SU-DHL-6 (cell line): ENCODE results near the gene CABP4.

Experiments
- H2AFZ ChIP-seq: fragments of 200-600 bp; sonication (generic); 2 replicates; pipeline ENCODE4 v1.6.1; 2014; ENCODE audit warnings: low read depth, mild to moderate bottlenecking, moderate library complexity, mixed read lengths, antibody characterized with exemption, low read length; ENCODE audit not compliant: severe bottlenecking
- H3F3A ChIP-seq: fragments of 200-600 bp; shearing (Covaris generic); 2 replicates; pipeline ENCODE4 v1.6.0; 2016; ENCODE audit warnings: antibody characterized with exemption, mild to moderate bottlenecking; ENCODE audit not compliant: insufficient read depth
- H3K27ac ChIP-seq: fragments of 200-600 bp; sonication (generic); 2 replicates; pipeline ENCODE4 v1.5.1; 2016; ENCODE audit warnings: low read depth, mild to moderate bottlenecking, low read length, moderate library complexity, mixed read lengths
- H3K27me3 ChIP-seq: fragments of 200-600 bp; sonication (generic), shearing (Covaris generic); 2 replicates; pipeline ENCODE4 v1.6.0; 2014; ENCODE audit warnings: mild to moderate bottlenecking, low read length
- H3K36me3 ChIP-seq: fragments of 200-600 bp; sonication (generic); 2 replicates; pipeline ENCODE4 v1.6.1; 2014; ENCODE audit warnings: mild to moderate bottlenecking, low read length, mixed read lengths
- H3K4me2 ChIP-seq: fragments of 300-600, 200-600 bp; shearing (Covaris generic), sonication (generic); 2 replicates; pipeline ENCODE4 v1.6.0; 2014; ENCODE audit warnings: low read length, low read depth, mild to moderate bottlenecking; ENCODE audit not compliant: poor library complexity, severe bottlenecking
- H3K4me3 ChIP-seq: fragments of 200-600 bp; sonication (generic); 2 replicates; pipeline ENCODE4 v1.5.1; 2014; ENCODE audit warnings: antibody characterized with exemption, low read length, mild to moderate bottlenecking, mixed read lengths; ENCODE audit not compliant: insufficient read depth, poor library complexity, severe bottlenecking
- H3K79me2 ChIP-seq: fragments of 200-600 bp; sonication (generic); 2 replicates; pipeline ENCODE4 v1.6.1; 2014; ENCODE audit warnings: mild to moderate bottlenecking, low read length, moderate library complexity; ENCODE audit not compliant: insufficient read depth
- H3K9ac ChIP-seq: fragments of 200-600 bp; sonication (generic); 2 replicates; pipeline ENCODE4 v1.7.0; 2014; ENCODE audit warnings: mild to moderate bottlenecking, low read length
- H3K9me2 ChIP-seq: fragments of 200-600 bp; sonication (generic); replicated peaks from 2 replicates; pipeline ENCODE4 v1.6.1; 2014; ENCODE audit warnings: low read length; ENCODE audit not compliant: insufficient read depth
- H3K9me3 ChIP-seq: fragments of 200-600 bp; sonication (generic); 2 replicates; pipeline ENCODE4 v1.6.1; 2014; ENCODE audit warnings: low read length, mixed read lengths; ENCODE audit not compliant: insufficient read depth
- H4K20me1 ChIP-seq: fragments of 200-600 bp; sonication (generic); 2 replicates; pipeline ENCODE4 v1.6.1; 2014; ENCODE audit warnings: low read depth, mild to moderate bottlenecking, antibody characterized with exemption, low read length, moderate library complexity, mixed read lengths
- CTCF ChIP-seq: fragments of 200-600 bp; sonication (generic); IDR thresholded peaks from one replicate; pipeline ENCODE4 v1.5.1; 2017; ENCODE audit warnings: antibody characterized with exemption, mild to moderate bottlenecking, low read length, moderate library complexity; ENCODE audit not compliant: insufficient read depth, poor library complexity, severe bottlenecking
- EZH2phosphoT487 ChIP-seq: fragments of 200-600 bp; sonication (generic), shearing (Covaris generic); conservative IDR thresholded peaks from 2 replicates; pipeline ENCODE4 v1.6.1; 2018; ENCODE audit warnings: mild to moderate bottlenecking, antibody characterized with exemption, low read length, moderate library complexity, mixed read lengths

CABP4 gene

GRCh38 chr11:67495234-67496005 lies 40.3 kb downstream of the CABP4 start:
- H3K27me3 ChIP-seq = no peaks in the 10 kb centered on the region
- H3K36me3 ChIP-seq = no peaks in the 10 kb centered on the region
- no peak overlapping the region for H3K4me3 ChIP-seq
- no peak overlapping the region for H3K4me2 ChIP-seq
- TF ChIP-seq EZH2phosphoT487 (no peak), CTCF (no peak)
- no peaks in the 10 kb centered on the region for H3F3A ChIP-seq
- H3K79me2 ChIP-seq = no peaks in the 10 kb centered on the region
- H3K9me2 ChIP-seq = no peaks in the 10 kb centered on the region
- H3K9ac ChIP-seq = no peak overlapping the region
- H3K27ac ChIP-seq = no peak overlapping the region
- no peaks in the 10 kb centered on the region for H3K9me3 ChIP-seq
- H2AFZ ChIP-seq = no peak overlapping the region
- no peaks in the 10 kb centered on the region for H4K20me1 ChIP-seq

GRCh38 chr11:67496113-67496512 lies 41.0 kb downstream of the CABP4 start:
- no peaks in the 10 kb centered on the region for H3K9me2 ChIP-seq
- no peaks in the 10 kb centered on the region for H3K9me3 ChIP-seq
- no peak overlapping the region for H3K4me3 ChIP-seq
- H3K4me2 ChIP-seq = no peak overlapping the region
- no peak for TF ChIP-seq EZH2phosphoT487
- TF ChIP-seq CTCF = no peak
- no peaks in the 10 kb centered on the region for H3K79me2 ChIP-seq
- no peaks in the 10 kb centered on the region for H3F3A ChIP-seq
- no peaks in the 10 kb centered on the region for H3K36me3 ChIP-seq
- no peaks in the 10 kb centered on the region for H4K20me1 ChIP-seq
- no peak overlapping the region for H2AFZ ChIP-seq
- H3K9ac ChIP-seq = no peak overlapping the region
- H3K27me3 ChIP-seq = no peaks in the 10 kb centered on the region
- no peak overlapping the region for H3K27ac ChIP-seq

- Histone ChIP-seq H2AFZ (no peak overlapping the region), H3K27me3 (no peaks in the 10 kb centered on the region), H4K20me1 (no peaks in the 10 kb centered on the region), H3F3A (no peaks in the 10 kb centered on the region), H3K36me3 (no peaks in the 10 kb centered on the region), H3K9me2 (no peaks in the 10 kb centered on the region), H3K4me2 (no peak overlapping the region), H3K9ac (no peak overlapping the region), H3K27ac (no peak overlapping the region), H3K79me2 (no peaks in the 10 kb centered on the region; the same call in 1 of the 2 replicates), H3K4me3 (no peak overlapping the region), H3K9me3 (no peaks in the 10 kb centered on the region)
- TF ChIP-seq EZH2phosphoT487 (no peak), CTCF (no peak)
These were observed 42.6 kb downstream of the CABP4 start for GRCh38 chr11:67497656-67498291.
